ENCODE data around the gene EMP1.

EMP1 gene

GRCh38 chr12:13196130-13196921 is at the start of gene EMP1:
EMP1 (plus strand) TSS chr12:13196726; CDS start chr12:13211511, 14,785 bp downstream.
- DNase-seq = peak; percentile 18 to 55 (median 40)

- no peak for DNase-seq
Observed at GRCh38 chr12:13147688-13148484, 48.6 kb upstream of the EMP1 start.

- no peak for DNase-seq
Observed at GRCh38 chr12:13148485-13148847, 48.1 kb upstream of the EMP1 start.

GRCh38 chr12:13149411-13149810 is 47.1 kb upstream of the EMP1 start:
- no peak for DNase-seq

GRCh38 chr12:13152281-13152680 is 44.2 kb upstream of the EMP1 start:
- no peak for DNase-seq

- no peak for DNase-seq
Observed at GRCh38 chr12:13152756-13153155, 43.8 kb upstream of the EMP1 start.

GRCh38 chr12:13153180-13153579 is 43.3 kb upstream of the EMP1 start:
- DNase-seq = no peak

GRCh38 chr12:13154027-13154538 is 42.4 kb upstream of the EMP1 start:
- DNase-seq = no peak

GRCh38 chr12:13154831-13155230 is 41.7 kb upstream of the EMP1 start:
- no peak for DNase-seq

- no peak for DNase-seq
Observed at GRCh38 chr12:13156277-13156676, 40.2 kb upstream of the EMP1 start.

GRCh38 chr12:13161172-13161571 is 35.4 kb upstream of the EMP1 start:
- no peak for DNase-seq

- DNase-seq = no peak
Observed at GRCh38 chr12:13162904-13163303, 33.6 kb upstream of the EMP1 start.

GRCh38 chr12:13163868-13164635 is 32.5 kb upstream of the EMP1 start:
- no peak for DNase-seq

- no peak for DNase-seq
Observed at GRCh38 chr12:13164921-13165616, 31.5 kb upstream of the EMP1 start.

- DNase-seq = peak; percentile 5 to 72 (median 34)
Observed at GRCh38 chr12:13165617-13166041, 30.9 kb upstream of the EMP1 start.

GRCh38 chr12:13167226-13167625 is 29.3 kb upstream of the EMP1 start:
- DNase-seq = no peak

GRCh38 chr12:13167906-13168305 is 28.6 kb upstream of the EMP1 start:
- no peak for DNase-seq

- DNase-seq = no peak
Observed at GRCh38 chr12:13169272-13169671, 27.3 kb upstream of the EMP1 start.

GRCh38 chr12:13170892-13171490 is 25.5 kb upstream of the EMP1 start:
- no peak for DNase-seq

GRCh38 chr12:13171921-13172859 is 24.3 kb upstream of the EMP1 start:
- DNase-seq = no peak

Data from stimulated activated naive CD4-positive, alpha-beta T cell (primary cell).